Glomerular endothelial cell (primary cell): ENCODE data around the gene DGLUCY. TPM values are rescaled to one million over a fixed set of nuclear protein-coding genes. Genes with fewer than 3 reads are reported as not detected.
A peak's percentile ranks its signal among the peaks of the same experiment; 100 is the strongest.
"Not testable (repeated sequence)": the region's sequence is repeated elsewhere in the genome, so short reads cannot be mapped to it uniquely, and the experiment has no call there.

Source experiments
- DNase-seq: peaks from one replicate; pipeline ENCODE4 v3.0.0-alpha.2; 2011; ENCODE audit warnings: low read depth, low spot score; ENCODE audit errors: extremely low read depth
- total RNA-seq: library from RNA; depleted of rRNA; stranded (reverse); fragments of >200 nt; gene quantifications from 2 replicates; pipeline ENCODE4 v1.2.3, GENCODE V29; 2015

The DGLUCY gene
- total RNA-seq, 1 donor from 2014 or later: 67.3 TPM

DNA sequence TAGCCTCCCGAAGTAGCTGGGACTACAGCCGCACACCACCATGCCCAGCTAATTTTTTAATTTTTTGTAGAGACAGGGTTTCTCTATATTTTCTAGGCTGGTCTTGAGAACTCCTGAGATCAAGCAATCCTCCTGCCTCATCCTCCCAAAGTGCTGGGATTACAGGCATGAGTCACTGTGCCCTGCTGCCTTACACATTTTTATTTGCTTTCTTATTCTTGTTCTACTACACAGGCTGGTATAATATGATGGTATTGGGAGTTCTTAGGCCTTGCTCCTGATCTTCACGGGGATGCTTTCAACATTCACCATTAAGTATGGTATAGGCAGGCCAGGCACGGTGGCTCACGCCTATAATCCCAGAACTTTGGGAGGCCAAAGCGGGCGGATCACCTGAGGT, 21.2 kb downstream of the DGLUCY start:
- no peak for DNase-seq

DNA sequence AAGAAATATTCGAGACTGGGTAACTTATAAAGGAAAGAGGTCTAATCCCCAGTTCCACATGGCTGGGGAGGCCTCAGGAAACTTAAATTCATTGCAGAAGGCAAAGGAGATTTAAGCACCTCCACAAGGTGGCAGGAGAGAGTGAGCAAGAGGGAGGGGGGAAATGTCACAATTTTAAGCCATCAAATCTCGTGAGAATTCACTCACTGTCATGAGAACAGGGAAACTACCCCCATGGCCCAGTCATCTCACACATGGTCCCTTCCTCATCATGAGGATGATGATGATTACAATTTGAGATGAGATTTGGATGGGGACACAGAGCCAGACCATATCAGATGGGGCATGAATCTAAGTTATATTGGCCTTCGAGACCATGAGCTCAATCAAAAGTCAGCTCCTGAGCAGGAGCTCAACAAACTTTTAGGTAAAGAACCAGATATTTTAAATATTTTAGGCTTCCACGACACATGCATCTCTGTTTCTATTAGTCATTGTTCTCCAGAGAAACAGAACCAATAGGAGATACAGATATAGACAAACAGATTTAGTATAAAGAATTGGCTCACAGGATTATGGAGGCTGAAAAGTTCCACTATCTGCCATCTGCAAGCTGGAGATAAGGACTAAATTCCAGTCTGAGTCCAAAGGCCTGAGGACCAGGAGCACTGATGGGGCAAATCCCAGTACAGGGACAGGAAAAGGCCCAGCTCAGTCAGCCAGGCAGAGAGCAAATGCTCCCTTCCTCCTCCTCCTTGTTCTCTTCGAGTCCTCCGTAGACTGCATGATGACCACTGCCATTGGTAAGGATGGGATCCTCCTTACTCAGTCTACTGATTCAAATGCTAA, 24.9 kb downstream of the DGLUCY start:
- no peak for DNase-seq

DNA sequence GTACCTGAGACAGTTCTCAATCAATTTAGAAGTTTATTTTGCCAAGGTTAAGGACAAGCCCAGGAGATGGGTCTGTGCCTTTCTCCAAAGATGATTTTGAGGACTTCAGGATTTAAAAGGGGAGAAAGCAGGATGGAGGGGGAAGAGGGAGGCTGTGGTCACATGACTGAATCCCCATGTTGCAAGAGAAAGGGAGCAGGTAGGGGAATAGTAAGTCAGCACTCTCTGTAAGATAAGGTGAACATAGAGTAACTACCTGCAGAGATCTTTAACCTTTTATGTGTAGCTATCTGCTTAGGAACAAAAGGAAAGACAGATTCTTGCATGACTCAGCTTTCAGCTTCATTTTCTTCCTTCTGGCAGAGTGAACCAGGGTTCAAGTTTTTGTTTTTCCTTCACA, 25.9 kb downstream of the DGLUCY start:
- DNase-seq: no peak

DNA sequence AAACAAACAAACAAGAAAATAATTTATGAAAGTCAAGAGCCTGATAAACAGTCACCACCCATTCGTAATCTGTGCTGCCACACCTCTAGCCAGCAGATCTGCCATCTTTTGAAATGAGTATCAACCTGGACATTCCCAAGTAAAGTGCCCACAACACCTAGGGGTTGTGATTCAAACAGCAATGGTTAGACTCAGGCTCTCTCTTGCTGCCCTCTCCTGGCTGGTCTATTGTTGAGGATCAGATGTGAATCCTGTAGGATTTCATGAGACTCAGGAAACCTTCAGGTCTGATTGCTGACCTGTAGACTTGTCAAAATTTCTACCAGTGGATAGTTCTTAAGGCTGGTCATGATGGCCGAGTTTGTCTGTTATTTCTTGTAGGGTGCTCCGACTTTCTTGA, 26.8 kb downstream of the DGLUCY start:
- DNase-seq: no peak

DNA sequence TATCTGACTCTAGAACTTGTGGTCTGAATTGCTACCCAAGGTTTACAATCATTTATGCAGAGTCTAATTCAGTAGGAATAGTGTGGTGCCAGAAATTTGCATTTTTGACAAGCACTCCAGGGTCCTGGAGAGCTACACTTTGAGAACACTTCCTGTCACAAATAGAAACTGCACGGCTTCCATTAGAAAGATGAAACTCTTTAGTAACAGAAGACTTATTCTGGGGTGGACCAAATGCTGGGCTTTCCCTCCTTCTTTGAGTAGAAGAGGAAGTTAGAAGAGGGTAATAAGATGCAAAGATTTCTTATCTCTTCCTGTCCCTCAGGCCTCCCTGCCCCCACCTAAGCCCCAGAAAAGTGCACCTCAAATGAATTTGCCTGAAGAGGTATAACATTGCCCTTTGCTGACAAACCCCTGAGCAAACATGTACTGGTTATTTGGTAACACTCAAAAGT, 28.4 kb downstream of the DGLUCY start:
- DNase-seq: no peak

DNA sequence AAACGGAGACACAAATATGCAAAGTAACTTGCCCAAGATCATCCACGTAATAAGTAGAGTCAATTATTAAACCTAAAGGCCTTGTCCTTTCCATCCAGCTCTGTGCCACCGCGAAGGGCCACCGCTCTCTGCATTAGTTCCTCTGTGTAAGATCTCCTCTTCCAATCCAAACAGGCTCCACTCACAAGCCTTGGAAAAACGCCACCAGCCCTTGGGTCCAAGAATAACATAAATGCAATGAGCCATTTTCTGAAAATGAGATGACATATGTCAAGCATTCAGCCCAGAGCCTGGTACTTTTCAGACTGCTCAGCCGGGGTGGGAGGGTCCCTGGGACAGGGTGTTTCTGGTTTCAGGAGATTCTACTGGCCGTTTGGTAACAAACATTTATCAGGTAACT, 30.0 kb downstream of the DGLUCY start:
- no peak for DNase-seq

DNA sequence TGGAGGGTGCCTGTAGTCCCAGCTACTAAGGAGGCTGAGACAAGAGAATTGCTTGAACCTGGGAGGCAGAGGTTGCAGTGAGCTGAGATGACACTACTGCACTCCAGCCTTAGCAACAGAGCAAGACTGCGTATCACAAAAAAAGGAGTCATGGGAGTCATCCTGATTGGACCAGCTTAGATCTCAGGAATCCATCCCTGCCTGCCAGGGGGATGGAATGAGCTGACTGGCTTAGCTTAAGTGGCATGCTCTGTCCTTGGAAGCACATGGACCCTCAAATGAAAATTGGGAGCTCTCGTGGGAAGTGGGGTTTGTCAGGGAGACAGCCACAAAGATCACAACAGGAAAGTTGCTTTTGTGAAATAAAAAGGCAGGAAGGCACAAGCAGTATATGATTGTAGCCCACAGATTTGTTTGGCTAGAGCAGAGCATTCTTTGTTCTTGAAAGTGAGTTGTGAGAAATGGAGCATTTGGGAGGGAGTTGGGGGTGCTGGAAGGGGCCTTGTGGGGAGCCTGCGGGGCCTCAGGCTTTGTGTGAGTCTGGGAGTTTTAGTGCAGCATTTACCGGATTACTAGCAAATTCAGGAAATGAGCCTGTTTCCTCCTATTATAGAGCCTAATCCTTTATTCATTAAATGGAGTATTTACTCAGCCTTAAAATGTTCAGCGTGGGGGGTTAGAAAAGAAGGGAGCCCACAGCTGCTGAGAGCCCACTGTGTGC, 30.7 kb downstream of the DGLUCY start:
- peak; percentile 78 for DNase-seq

DNA sequence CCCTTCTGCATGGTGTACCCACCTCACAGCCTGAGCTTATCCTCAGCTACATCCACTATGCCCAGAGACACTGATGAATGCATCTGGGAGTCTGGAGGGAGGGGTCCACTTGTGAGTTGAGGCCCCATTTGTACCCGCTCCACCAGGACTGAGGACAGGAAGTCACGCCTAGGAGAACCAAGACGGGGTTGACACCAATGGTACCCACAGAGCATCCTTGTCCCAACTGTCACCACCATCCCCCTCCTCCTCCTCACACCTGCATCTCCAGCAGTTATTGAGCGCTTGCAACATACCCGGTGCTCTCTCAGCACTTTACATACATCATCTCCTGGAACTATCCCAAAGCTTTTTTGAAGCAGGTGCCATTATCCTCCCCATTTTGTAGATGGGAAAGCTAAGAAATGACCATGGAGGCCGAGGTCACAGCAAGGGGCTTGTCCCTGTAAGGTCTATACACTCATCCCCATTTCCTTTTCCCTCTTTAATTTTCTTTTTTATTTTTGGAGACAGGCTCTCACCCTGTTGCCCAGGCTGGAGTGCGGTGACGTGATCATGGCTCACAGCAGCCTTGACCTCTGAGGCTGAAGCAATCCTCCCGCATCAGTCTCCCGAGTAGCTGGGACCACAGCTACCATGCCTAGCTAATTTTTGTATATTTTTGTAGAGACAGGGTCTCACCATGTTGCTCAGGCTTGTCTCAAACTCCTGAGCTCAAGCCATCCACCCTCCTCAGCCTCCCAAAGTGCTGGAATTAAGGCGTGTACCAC, 31.7 kb downstream of the DGLUCY start:
- no peak for DNase-seq

DNA sequence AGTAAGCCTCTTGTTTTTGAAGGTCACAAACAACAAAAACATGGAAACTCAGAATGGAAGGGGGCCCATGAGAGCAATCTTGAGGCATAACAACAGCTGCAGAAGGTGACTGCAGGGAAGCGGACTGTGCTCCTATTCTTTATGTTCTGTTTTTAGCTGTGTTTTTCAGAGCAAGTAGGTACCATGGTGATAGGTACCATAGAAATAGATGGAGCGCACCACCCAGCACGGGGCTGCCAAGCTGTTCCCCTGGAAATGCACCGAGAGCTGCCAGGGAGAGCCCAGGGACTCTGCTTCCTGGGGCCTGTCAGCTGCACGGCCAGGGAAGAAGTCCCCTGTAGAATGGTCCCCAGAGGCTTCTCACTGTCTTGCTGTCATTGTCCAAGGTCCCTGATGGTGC, 32.8 kb downstream of the DGLUCY start:
- DNase-seq: no peak

DNA sequence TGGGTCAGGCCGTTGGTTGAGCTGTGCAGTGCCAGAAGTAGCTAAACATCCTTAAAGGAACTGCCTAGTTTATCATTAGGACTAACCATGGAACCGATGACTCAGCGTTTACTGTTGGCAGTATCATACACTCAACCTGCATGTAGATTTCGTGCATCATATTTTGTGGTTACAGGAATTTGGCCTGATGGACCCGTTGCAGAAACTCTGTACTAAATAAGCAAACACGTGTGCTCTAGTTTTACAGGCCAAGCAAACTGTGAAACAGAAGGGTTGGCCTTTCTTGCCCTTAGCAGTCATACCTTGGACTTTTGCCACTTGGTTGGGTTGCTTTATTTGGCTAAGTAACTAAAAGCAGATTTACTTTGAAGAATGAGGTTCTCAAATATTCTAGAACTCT, 35.6 kb downstream of the DGLUCY start:
- DNase-seq: no peak

DNA sequence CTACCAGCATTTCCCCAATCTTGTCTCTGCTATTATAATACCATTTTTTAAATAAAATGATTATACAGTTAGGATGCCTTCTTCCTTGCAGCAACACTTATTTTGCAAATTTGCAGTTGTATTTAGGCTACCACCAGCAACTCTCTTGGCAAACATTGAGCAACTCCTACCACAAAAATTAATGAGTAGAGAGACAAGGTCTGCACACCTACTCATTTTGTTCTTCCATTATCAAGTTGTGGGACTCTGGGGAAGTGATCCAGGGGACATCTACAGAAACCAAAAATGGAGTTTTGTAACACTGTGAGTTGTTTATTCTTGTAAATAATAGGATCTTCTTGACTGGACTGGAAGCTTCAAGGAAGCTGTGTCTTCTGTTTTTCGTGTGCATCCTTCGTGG, 38.6 kb downstream of the DGLUCY start:
- no peak for DNase-seq

DNA sequence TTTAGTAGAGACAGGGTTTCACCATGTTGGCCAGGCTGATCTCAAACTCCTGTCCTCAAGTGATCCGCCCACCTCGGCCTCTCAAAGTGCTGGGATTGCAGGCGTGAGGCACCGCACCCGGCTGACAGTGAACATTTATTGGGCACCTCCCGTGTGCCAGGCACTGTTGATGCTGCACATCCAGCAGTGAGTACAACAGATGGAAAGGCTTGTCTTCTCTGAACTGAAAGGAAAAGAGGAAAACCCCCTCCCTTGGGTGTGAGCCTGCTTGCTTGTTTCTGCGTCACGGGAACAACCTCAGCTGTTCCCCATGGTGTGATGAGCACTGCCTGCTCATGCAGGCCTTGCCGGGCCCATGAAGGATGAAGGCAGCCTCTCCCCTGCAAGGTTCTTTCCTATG, 39.5 kb downstream of the DGLUCY start:
- DNase-seq: no peak

DNA sequence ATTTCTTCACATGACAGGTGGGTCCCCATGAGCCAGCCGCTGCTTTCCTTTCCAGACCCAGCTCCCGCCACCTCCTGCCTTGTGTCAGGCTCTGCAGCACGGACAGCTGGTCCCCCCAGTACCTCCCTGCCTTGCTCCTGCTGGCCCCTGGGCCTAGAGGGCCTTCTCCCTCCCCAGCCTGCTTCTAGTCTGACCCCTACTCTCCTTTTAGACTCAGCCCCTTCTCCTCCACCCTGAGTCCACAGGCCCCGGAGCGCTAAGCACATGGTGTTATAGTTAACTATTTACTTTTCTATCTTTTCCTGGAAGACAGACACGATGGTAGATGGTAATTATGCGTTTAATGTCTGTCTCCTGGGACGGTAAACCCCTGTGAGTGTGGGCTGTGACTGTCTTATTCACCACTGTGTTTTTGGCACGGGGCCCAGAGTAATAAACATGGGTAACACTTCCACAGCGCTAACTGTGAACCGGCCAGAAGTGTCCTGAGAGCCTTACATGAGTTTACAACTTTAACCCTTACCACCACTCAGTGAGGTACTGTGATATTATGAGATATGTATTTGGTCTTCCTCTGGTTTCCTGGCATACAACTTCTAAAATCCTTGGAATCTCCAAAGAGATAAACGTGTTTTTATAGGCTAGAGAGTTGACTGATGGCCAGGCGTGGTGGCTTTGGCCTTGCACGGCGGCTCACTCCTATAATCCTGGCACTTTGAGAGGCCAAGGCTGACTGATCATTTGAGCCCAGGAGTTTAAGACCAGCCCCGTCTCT, 41.2 kb downstream of the DGLUCY start:
- no peak for DNase-seq

DNA sequence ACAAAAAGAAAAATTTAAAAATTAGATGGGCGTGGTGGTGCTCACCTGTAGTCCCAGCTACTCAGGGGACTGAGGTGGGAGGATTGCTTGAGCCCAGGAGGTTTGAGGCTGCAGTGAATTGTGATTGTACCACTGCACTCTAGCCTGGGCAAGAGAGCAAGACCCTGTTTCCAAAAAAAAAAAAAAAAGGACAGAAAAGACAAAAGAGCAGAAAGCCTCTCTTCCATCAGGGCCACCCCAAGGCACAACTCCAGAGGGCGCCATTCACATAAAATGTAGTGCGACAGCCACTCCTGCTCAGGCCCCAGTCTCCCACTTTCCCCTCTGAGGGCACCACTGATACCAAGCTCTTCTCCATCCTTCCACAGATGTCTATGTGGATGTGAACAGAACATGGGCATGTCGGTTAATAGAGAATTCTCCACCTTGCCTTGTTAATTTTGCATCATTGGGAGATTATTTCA, 41.8 kb downstream of the DGLUCY start:
- DNase-seq: no peak

DNA sequence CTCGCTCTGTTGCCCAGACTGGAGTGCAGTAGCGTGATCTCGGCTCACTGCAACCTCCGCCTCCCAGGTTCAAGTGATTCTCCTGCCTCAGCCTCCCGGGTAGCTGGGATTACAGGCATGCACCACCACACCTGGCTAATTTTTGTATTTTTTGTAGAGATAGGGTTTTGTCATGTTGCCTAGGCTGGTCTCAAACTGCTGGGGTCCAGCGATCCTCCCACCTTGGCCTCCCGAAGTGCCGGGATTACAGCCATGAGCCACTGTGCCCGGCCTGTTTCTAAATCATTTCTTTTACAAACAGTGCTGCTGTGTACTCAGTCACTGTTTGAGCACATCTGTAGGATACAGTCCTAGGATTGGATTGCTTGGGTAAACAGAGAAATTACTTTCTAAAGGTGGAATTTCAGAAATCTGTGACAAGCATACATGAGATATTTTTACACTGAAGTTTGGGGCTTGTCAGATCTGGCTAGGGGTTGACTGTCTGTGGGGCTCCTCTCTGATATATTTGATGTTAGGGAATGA, 42.3 kb downstream of the DGLUCY start:
- not testable (repeated sequence) for DNase-seq

DNA sequence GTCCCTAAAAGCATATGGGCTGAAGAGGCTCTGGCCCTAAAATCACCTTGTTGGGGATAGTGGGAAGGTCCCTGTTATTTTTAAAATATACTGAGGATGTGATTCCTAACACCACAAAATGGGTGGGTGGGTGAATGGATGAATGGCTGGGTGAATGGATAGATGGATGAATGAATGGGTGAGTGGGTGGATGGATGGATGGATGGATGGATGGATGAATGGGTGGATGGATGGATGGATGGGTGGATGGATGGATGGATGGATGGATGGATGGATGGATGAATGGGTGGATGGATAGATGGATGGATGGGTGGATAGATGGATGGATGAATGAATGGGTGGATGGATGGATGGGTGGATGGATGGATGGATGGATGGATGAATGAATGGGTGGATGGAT, 43.0 kb downstream of the DGLUCY start:
- not testable (repeated sequence) for DNase-seq

DNA sequence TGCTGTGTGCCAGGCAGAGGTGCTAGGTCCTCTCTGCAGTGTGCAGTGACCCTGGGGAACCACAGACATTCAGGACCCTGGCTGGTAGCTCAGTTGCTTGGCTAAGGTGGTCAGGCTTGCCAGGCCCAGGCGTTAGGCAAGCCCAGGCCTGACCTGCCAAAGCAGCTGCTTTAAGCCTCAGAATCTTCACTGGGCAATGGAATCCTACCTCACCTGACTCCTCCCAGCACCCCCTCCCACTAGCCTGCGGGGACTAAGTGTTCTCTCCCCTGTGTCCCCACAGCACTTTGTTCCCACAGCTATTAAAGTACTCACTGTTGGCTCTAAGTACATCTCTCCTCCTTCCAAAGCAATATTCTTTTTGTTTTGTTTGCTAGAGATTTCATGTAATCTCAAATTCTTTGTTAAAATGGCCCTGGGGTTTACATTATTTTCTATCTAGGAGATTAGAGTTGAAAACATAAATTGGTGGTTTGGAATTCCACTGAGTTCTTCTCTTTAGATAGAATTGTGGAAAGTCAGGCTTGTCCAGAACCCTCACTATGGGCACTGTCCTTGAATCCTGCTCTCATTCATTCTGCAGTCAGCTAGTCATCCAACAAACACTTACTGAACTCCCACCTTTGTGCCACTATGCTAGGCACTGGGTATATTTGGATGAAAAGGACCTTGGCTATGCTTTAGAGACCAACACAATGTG, 44.4 kb downstream of the DGLUCY start:
- DNase-seq: no peak

DNA sequence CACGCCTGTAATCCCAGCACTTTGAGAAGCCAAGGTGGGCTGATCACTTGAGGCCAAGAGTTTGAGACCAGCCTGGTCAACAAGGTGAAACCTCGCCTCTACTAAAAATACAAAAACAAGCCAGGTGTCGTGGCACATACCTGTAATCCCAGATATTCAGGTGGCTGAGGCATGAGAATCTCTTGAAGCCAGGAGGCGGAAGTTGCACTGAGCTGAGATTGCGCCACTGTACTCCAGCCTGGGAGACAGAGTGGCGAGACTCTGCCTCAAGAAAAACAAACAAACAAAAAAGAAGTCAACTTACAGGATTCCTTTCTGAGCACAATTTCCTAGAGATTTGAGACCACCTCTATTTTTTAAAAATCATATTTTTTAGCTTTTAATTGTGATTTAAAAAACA, 45.3 kb downstream of the DGLUCY start:
- no peak for DNase-seq

DNA sequence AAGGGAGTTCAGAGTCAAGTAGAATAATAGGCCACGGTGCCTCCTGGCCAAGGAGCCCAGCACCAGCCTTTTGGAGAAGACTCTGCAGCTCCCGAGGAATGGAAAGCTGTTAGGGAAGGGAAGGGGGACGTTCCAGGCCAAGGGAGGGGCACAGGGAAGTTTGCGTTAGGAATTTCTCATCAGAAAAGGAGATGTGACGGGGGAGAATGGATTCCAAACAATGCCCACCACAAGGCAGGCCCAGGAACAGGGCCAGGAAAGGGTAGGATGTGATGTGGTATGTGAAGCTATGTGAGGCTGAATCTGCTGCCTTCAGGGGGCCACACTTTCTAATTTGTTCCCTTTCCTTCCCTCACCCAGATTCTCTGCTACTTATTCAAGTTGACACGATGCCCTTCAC, 46.0 kb downstream of the DGLUCY start:
- DNase-seq: no peak

DNA sequence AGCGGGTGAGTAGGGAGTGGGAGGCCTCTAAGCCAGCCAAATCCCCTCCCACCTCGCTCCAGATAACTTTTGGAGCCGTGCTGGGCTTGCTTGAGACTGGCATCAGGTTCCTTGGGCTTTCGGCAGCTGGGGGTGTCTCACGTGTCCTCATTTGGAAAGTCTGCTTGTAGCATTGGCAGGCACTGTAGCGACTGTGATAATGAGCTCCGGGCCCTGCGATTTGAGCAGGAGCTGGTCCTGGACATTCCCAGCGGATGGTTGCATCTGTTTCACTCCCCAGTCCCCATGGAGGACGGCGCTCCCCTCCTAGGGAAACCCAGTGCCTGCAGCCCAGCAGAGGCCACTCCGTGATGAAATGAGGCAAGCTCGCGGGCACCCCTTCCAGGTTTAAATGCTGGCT, 49.4 kb downstream of the DGLUCY start:
- DNase-seq: no peak
